Esophagus muscularis mucosa (tissue), 4 donors: ENCODE results near the gene PKM. TPM values are rescaled to one million over a fixed set of nuclear protein-coding genes. Genes with fewer than 3 reads are reported as not detected.

Experiments used
- DNase-seq: peaks from one replicate; pipeline ENCODE4 v3.0.0-alpha.2; 2017; ENCODE audit errors: extremely low spot score
- H3K27ac ChIP-seq, 4 donors: fragments of 200-600 bp; sonication (generic); replicated peaks in 1 of 4; 1 replicate in 3 of 4; 2 replicates in 1 of 4; pipeline ENCODE4 v1.5.1; 2016 to 2019; ENCODE audit warnings: mild to moderate bottlenecking in 1 of 4
- H3K27me3 ChIP-seq, 4 donors: fragments of 200-600 bp; sonication (generic); one replicate each; pipeline versions ENCODE4 v1.5.1 to v1.6.0; 2016 to 2019
- H3K36me3 ChIP-seq, 4 donors: fragments of 200-600 bp; sonication (generic); one replicate each; pipeline ENCODE4 v1.5.1; 2016 to 2019
- H3K4me1 ChIP-seq, 4 donors: fragments of 200-600 bp; sonication (generic); one replicate each; pipeline ENCODE4 v1.5.1; 2016 to 2019
- H3K4me3 ChIP-seq, 4 donors: fragments of 200-600 bp; sonication (generic); 1 replicate in 2 of 4; 2 replicates in 2 of 4; pipeline ENCODE4 v1.5.1; 2016 to 2019; ENCODE audit warnings: mild to moderate bottlenecking in 4 of 4, moderate library complexity in 1 of 4
- H3K9me3 ChIP-seq, 4 donors: fragments of 200-600 bp; sonication (generic); 1 replicate in 3 of 4; 2 replicates in 1 of 4; pipeline ENCODE4 v1.5.1; 2016 to 2019
- CTCF ChIP-seq, 3 experiments: fragments of 200-600 bp in 2 of 3; fragments of 450-650 bp in 1 of 3; sonication (generic) in 2 of 3; IDR thresholded peaks; one replicate each; pipeline ENCODE4 v1.5.1; 2017 to 2019; ENCODE audit warnings: antibody characterized with exemption in 3 of 3, mild to moderate bottlenecking in 2 of 3, moderate library complexity in 1 of 3
- EP300 ChIP-seq: sonication (generic); formaldehyde crosslinking; IDR thresholded peaks from one replicate; pipeline ENCODE4 v1.6.1; 2017; ENCODE audit warnings: antibody characterized with exemption
- POLR2A ChIP-seq: fragments of 450-650 bp; IDR thresholded peaks from one replicate; pipeline ENCODE4 v1.6.1; 2017; ENCODE audit warnings: antibody characterized with exemption, moderate library complexity, mild to moderate bottlenecking, low read depth
- POLR2AphosphoS5 ChIP-seq, 2 donors: sonication (generic); formaldehyde crosslinking; IDR thresholded peaks; one replicate each; pipeline ENCODE4 v1.6.1; 2017; ENCODE audit warnings: antibody characterized with exemption in 2 of 2
- WGBS: methylation state at CpG from one replicate; pipeline ENCODE4 v1.1.5; 2018; 5-methylcytosine and 5-hydroxymethylcytosine counted together
- intact Hi-C: fragments of 100-400 bp; cut with DNase I; formaldehyde crosslinking; loops from one replicate; pipeline ENCODE4 v1.15.1; 2023
- total RNA-seq, 4 donors: library from RNA; depleted of rRNA; stranded (reverse); fragments of >200 nt; gene quantifications; one replicate each; pipeline versions ENCODE4 v1.1.0 to v1.2.1, GENCODE V29; 2016

Gene PKM
- total RNA-seq, 4 donors from 2014 or later, result 392 to 605 (median 482) TPM

GRCh38 chr15:72248514-72248913 lies 17.5 kb upstream of the PKM start:
- no peak overlapping the region for H3K27ac ChIP-seq
- no peak overlapping the region for H3K4me3 ChIP-seq
- WGBS, result 100% methylated on average over 1 of the region's 1 CpG
- H3K4me1 ChIP-seq, result no peaks in the 10 kb centered on the region
- intact Hi-C loops, result no loop called here
- no peaks in the 10 kb centered on the region for H3K9me3 ChIP-seq
- H3K36me3 ChIP-seq, result peaks cover 38 to 95% (median 88%) of the 10 kb centered on the region in 4 donors
- TF ChIP-seq CTCF (IDR thresholded peaks at IDR 0.05) (no peak), POLR2A (no peak), POLR2AphosphoS5 (IDR thresholded peaks at IDR 0.05) (no peak), EP300 (no peak)
- no peak for DNase-seq
- no peaks in the 10 kb centered on the region for H3K27me3 ChIP-seq

GRCh38 chr15:72242775-72243370 lies 11.9 kb upstream of the PKM start:
- TF ChIP-seq EP300 (no peak), POLR2A (no peak), CTCF (IDR thresholded peaks at IDR 0.05) (no peak), POLR2AphosphoS5 (IDR thresholded peaks at IDR 0.05) (no peak)
- 55% methylated on average over 2 of the region's 2 CpGs for WGBS
- H3K4me3 ChIP-seq, result no peak overlapping the region
- no peak for DNase-seq
- H3K9me3 ChIP-seq, result no peaks in the 10 kb centered on the region
- peaks cover 20 to 87% (median 80%) of the 10 kb centered on the region in 4 donors for H3K36me3 ChIP-seq
- H3K27ac ChIP-seq, result no peak overlapping the region
- peaks cover 0 to 2% (median 0%) of the 10 kb centered on the region in 4 donors for H3K4me1 ChIP-seq
- H3K27me3 ChIP-seq, result no peaks in the 10 kb centered on the region
- intact Hi-C loops, result no loop called here

GRCh38 chr15:72239652-72240051 lies 8.7 kb upstream of the PKM start:
- intact Hi-C loops, result no loop called here
- TF ChIP-seq EP300 (no peak), CTCF (IDR thresholded peaks at IDR 0.05) (no peak)
- H3K36me3 ChIP-seq, result peaks cover 20 to 61% (median 58%) of the 10 kb centered on the region in 4 donors

GRCh38 chr15:72238586-72238985 lies 7.6 kb upstream of the PKM start:
- 97% methylated on average over 3 of the region's 3 CpGs for WGBS
- intact Hi-C loops, result no loop called here
- no peak overlapping the region for H3K27ac ChIP-seq

More at GRCh38 chr15:72239652-72240051, 8.7 kb upstream of the PKM start:
- no peak overlapping the region for H3K27ac ChIP-seq
- H3K9me3 ChIP-seq, result no peaks in the 10 kb centered on the region
- no peak overlapping the region for H3K4me3 ChIP-seq
- no peaks in the 10 kb centered on the region for H3K27me3 ChIP-seq
- DNase-seq, result no peak
- H3K4me1 ChIP-seq, result peaks cover 5 to 15% (median 7%) of the 10 kb centered on the region in 4 donors

More at GRCh38 chr15:72238586-72238985, 7.6 kb upstream of the PKM start:
- Histone ChIP-seq H3K27me3 (no peaks in the 10 kb centered on the region), H3K36me3 (peaks cover 20 to 51% (median 48%) of the 10 kb centered on the region in 4 donors), H3K9me3 (no peaks in the 10 kb centered on the region), H3K4me1 (peaks cover 5 to 15% (median 7%) of the 10 kb centered on the region in 4 donors), H3K4me3 (no peak overlapping the region)
- DNase-seq, result no peak
- TF ChIP-seq POLR2AphosphoS5 (IDR thresholded peaks at IDR 0.05) (no peak), CTCF (IDR thresholded peaks at IDR 0.05) (no peak), EP300 (no peak), POLR2A (no peak)
